ENCODE results near the gene UGT1A6.

- TF ChIP-seq, protein P1, sequence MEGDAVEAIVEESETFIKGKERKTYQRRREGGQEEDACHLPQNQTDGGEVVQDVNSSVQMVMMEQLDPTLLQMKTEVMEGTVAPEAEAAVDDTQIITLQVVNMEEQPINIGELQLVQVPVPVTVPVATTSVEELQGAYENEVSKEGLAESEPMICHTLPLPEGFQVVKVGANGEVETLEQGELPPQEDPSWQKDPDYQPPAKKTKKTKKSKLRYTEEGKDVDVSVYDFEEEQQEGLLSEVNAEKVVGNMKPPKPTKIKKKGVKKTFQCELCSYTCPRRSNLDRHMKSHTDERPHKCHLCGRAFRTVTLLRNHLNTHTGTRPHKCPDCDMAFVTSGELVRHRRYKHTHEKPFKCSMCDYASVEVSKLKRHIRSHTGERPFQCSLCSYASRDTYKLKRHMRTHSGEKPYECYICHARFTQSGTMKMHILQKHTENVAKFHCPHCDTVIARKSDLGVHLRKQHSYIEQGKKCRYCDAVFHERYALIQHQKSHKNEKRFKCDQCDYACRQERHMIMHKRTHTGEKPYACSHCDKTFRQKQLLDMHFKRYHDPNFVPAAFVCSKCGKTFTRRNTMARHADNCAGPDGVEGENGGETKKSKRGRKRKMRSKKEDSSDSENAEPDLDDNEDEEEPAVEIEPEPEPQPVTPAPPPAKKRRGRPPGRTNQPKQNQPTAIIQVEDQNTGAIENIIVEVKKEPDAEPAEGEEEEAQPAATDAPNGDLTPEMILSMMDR (IDR thresholded peaks at IDR 0.05; ENCODE audit: insufficient read depth, low read length), result no peak
- no peak for TF ChIP-seq POLR2AphosphoS5 (IDR thresholded peaks at IDR 0.05; ENCODE audit: low read depth)
These were observed 8.1 kb upstream of the UGT1A6 start for GRCh38 chr2:233684640-233685039.
